GM18870 (cell line): ENCODE measurements around the gene DAP.

ENCODE experiments used
- ATAC-seq: cut with Tn5 transposase; IDR thresholded peaks from one replicate; pipeline ENCODE4 v1.9.1; 2021; ENCODE audit warnings: moderate library complexity; ENCODE audit not compliant: unreplicated experiment

DAP gene

GRCh38 chr5:10712574-10713366 lies 48.3 kb downstream of the DAP start:
- peak; percentile 96 for ATAC-seq

DNA sequence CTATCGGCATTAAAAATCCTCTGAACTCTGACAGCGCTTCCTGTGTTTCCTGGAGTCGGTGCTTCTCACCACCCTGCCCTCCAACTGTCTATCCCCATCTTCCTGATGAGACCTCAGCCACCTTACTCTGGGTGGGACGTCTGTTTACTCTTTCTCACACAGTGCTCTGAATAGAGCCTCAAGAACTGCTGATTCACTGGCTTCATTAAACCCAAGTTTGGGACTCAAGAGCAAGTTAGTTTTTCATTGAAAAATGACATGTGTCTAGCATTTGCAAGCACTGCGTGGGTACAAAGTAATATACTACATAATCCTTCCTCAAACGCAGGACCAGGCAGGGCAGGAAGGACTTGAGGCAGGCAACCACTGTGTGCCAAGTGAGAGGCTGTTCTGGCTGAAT lies 49.5 kb downstream of the DAP start:
- ATAC-seq: no peak

DNA sequence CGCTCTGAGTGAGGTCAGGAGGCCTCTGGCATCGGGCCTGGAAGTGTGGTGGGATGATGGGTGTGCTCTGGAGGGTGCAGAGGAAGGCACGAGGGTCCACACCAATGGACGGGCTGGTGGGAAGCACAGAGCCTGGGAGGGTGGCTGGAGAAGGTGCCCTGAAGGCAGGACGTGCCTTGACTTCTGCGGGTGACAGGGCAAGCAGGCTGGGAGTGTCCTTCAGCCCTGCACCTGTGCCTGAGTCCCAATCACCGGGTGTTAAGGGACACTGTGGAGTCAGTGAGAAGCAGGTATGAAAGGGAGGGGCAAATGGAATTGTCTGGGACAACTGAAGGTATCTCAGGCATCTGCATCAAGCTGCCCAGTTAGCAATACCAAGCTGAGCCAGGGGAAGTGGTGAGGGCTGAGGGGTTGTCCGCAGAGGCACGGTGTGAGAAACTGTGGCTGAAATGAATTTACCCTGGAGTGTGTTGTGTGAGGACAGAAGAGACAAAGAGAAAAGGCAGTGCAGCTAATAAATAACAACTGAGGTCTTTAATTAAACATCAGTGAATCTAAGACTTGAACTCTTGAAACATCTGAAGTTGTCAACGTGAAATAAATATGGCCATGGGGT lies 50.4 kb downstream of the DAP start:
- no peak for ATAC-seq

GRCh38 chr5:10709933-10710332 lies 51.1 kb downstream of the DAP start:
- ATAC-seq: no peak

DNA sequence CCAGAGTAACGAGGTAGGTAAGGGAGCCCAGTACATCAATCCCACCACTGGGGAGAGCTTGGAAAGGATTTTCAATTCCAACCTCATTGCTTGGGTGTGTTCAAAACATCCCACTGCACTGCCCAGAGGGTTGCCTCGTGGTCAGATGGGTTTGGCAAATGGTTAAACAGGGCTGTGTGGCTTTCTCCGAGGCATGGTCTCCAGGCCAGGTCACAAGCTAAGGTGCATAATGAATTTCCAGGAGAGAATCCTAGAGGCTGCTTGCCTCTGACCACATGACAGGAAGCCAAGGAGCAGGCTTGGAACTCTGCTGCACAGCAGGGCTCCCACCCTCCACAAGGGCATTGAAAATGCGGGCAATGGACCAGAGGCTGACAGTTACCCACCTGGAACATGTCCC lies 51.6 kb downstream of the DAP start:
- ATAC-seq: no peak

DNA sequence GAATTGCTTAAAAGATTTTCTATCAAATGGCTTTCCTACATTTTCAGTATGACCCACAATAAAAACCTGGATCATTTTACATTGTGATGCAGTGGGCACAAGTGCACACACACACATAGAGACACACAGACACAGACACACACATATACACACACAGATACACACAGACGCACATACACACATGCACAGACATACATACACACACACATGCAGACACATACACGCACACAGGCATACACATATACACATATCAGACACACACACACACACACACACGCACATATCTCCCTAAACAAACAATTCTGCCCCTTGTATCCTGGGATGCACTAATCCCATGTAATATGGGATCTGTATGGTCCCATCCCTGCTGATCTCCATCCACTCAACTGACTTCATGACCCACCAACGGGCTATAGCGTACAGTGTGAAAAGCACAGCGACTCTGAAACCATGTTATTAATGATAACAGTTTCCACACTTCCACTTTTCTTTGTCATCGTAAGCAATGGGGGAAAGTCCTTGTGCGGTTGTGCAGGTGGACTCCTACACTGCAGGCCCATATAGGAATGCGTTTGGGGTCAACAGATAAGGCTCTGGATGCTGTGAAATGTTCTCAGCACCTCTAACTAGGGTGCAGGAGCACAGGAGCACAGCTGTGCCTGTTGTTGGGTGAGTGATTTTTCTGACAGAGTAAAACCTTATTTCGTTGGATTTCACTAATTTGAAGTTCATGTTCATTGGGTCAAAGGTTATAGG lies 52.7 kb downstream of the DAP start:
- no peak for ATAC-seq

DNA sequence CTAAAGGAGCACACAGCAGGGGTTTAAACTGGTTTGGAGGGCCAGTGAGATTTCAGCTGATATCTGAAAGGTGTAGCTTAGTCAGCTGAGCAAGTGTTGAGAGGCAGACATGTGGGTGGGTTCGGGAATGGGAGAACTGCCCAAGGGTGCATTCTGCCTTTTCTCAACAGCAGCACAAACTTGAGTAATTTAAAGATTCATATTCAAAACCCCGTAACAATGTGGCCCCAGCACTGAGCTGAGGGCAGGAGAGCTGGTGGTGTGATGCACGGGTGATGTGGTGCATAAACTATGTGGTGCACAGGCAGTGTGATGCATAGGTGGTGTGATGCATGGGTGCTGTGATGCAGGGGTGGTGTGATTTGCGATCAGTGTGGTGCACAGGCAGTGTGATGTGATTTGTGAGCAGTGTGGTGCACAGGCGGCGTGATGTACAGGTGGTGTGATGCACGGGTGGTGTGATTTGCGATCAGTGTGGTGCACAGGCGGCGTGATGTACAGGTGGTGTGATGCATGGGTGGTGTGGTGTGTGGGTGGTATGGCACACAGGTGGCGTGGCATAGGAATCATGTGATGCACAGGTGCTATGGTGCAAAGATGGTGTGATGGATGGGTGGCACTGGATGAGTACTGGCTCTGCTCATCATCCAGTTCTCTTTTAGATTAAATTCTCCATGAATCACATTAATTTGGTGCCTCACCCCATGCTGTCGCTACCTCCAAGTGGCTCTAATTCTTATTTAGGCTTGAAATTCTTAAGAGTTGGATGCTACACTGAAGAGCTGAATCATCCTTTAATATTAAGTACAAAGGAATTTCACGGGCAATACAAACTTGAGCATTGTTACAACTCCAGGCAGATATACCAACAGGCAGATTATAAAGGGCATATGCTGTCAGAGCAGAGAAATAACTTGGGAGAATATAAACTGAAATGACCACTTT lies 53.6 kb downstream of the DAP start:
- ATAC-seq: no peak

GRCh38 chr5:10706326-10706725 lies 54.7 kb downstream of the DAP start:
- no peak for ATAC-seq

DNA sequence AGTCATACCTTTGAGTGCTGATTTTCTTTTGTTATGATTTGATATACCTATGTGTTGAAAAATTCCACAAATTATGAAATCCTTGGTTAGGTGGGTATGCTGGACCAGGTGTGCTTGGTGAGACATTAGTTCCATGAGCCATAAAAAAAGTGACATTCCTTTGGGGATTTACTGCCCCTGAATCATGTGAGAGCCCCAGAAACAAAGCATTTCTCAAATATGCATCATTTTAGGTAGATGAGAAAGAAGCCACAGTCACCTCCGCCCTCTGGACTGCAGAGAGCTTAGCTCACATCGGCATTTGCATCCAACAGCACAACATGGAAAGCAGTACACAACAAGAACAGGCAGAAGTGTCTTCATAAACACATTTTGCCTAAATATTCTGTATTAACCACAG lies 55.3 kb downstream of the DAP start:
- ATAC-seq: no peak

GRCh38 chr5:10704949-10705621 lies 55.9 kb downstream of the DAP start:
- peak; percentile 37 for ATAC-seq

DNA sequence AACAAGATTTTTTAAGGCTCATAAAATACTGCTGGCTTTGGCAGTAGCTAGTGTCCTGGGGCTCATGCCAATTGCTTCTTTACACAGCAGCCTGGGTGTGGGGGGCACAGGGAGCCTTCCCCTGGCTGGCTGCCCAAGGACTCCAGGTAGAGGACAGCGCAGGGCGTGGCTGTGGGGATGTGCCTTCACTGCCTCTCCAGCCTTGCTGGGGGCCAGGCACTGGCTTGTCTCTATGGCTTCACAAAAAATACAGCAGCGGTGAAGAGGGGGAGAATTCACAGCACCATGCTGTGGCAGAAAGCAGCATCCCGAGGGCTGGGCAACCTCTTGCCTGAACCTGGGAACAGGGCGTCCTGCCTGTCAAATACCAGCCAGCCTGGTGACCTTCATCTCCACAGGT lies 57.4 kb downstream of the DAP start:
- no peak for ATAC-seq

- no peak for ATAC-seq
Observed at GRCh38 chr5:10702911-10703491, 58.0 kb downstream of the DAP start.

- no peak for ATAC-seq
Observed at GRCh38 chr5:10702040-10702629, 58.9 kb downstream of the DAP start.

DNA sequence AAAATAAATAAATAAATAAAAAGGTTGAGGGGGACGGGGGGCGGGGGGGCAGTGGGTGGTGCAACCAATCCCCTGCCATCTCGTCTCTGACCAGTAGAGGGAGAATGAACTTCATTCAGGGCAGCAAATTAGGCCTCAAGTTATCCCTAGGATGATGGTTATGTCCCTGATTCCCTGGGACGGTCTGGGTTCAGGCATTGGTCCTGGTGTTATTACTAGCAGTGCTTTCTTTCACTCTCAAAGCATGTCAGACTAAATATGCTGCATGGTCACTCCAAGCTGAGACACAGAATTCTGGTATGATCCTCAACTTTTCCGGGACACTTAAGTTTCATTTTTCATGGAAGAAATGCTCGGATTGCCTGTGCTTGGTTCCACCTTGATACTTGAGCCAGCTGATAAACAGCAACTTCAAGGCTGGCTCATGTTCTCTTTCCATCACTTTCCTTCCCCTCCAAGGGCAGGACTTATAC lies 59.4 kb downstream of the DAP start:
- ATAC-seq: no peak

GRCh38 chr5:10700516-10700915 lies 60.5 kb downstream of the DAP start:
- ATAC-seq: no peak

DNA sequence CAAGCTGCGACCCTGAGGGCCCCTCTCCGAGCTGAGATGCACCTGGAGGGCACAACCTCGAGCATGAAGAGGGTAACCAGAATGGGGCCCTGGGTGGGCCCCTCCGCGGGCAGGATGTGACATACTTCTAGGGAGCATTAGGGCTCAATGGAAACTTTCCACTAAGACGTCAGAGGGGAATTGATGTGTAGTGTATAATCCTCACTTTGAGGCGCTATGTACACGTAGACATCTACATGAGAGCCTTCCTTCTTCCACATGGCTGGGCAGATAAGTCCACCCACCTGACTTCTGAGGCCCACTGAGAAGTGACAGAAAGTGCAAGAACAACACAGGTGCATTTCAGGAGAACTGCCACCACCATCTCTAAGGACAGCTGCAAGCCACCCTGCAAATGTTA lies 61.0 kb downstream of the DAP start:
- ATAC-seq: peak; percentile 64

GRCh38 chr5:10699281-10699874 lies 61.7 kb downstream of the DAP start:
- peak; percentile 39 for ATAC-seq

DNA sequence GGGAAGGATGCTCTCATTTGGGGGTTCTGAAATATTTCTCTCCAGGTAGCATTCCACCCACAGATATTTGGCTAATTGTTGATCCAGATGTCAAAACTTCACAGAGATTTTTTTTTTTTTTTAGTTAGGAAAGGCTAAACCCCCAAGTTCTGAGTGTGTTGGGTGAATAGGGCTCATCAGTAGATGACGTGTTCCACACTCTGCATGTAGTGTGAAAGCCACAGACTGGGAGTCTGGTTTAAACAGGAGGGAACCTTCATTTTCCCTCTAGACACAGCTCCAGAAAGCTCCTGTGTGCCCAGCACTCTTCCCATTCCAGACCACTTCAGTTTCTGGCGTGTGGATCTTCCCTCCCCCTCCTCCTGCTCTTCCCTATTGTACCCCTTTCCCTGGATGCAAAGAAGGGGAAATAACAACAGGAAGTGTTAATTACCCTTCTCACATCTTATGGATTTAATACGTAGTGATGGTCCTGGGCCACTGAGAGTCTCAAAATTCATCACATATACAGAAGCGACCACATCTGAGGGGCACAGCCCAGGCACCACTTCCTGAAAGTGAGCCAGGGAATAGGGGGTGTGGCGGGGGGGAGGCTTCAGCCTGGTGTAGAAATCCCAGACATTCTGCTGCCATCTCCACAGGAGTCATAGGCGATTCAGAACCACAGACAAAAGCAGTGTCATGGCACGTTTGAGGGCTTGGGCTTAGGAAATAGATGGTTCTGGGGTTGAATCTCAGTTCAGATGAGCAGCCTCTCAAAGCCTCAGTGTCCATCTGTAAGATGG lies 65.1 kb downstream of the DAP start:
- ATAC-seq: no peak
